ENCODE data around the gene NELL2. TPM values are rescaled to one million over a fixed set of nuclear protein-coding genes. Genes with fewer than 3 reads are reported as not detected.

Gene NELL2
- total RNA-seq, 1 experiment from 2014 or later: 1.1 TPM

GRCh38 chr12:44863867-44864266 lies 12.2 kb downstream of the NELL2 start:
- ATAC-seq (no peak), DNase-seq (ENCODE audit: low read depth, low spot score) (no peak)
- no TSS peak for BruUV-seq (replicated peaks)
- intact Hi-C loops (cut with micrococcal nuclease): no loop called here
- H3K4me2 ChIP-seq (ENCODE audit: low read length): no peak overlapping the region
- ChIA-PET POLR2A (no interaction called here), RAD21 (ENCODE audit: low non-redundant PET in 1 of 2, low total read pairs in 2 of 2, uncharacterized antibody in 2 of 2, unreplicated experiment in 2 of 2) (no interaction called here), CTCF (no interaction called here)
- H3K36me3 ChIP-seq (ENCODE audit: control insufficient read depth in 1 of 2, insufficient read depth in 2 of 2, low read length in 2 of 2): no peaks in the 10 kb centered on the region
- no peaks in the 10 kb centered on the region for H3K79me2 ChIP-seq (ENCODE audit: insufficient read depth, low read length)
- H3K27ac ChIP-seq (ENCODE audit: low read depth, low read length): no peak overlapping the region
- no peak overlapping the region for H3K9ac ChIP-seq (ENCODE audit: low read length)
- H3K4me1 ChIP-seq (ENCODE audit: control insufficient read depth in 1 of 2, insufficient read depth in 2 of 2, low read length in 2 of 2): no peaks in the 10 kb centered on the region
- H4K20me1 ChIP-seq (ENCODE audit: insufficient read depth): no peaks in the 10 kb centered on the region
- H3K27me3 ChIP-seq (ENCODE audit: insufficient read depth, low read length): no peaks in the 10 kb centered on the region
- no peak overlapping the region for H3K4me3 ChIP-seq (replicated peaks in 1 of 2; ENCODE audit: low read depth in 1 of 2, low read length in 2 of 2)
- H3K9me2 ChIP-seq (ENCODE audit: insufficient read depth): no peaks in the 10 kb centered on the region
- TF ChIP-seq JUND (IDR thresholded peaks at IDR 0.05): no peak
- no peak for TF ChIP-seq EGR1 (IDR thresholded peaks at IDR 0.05; ENCODE audit: low read depth)
- TF ChIP-seq RAD21 (IDR thresholded peaks at IDR 0.05; ENCODE audit: low read depth): no peak
- no peak for TF ChIP-seq CTCF (IDR thresholded peaks at IDR 0.05 in 2 of 3, conservative IDR thresholded peaks at IDR 0.05 in 1 of 3; ENCODE audit: borderline replicate concordance in 1 of 3, insufficient read depth in 1 of 3, low read depth in 2 of 3, low read length in 2 of 3)
- TF ChIP-seq CBX3 (IDR thresholded peaks at IDR 0.05; ENCODE audit: low read depth): no peak
- TF ChIP-seq POLR2AphosphoS5 (IDR thresholded peaks at IDR 0.05; ENCODE audit: low read depth, low read length): no peak
- TF ChIP-seq EZH2phosphoT487 (IDR thresholded peaks at IDR 0.05; ENCODE audit: borderline replicate concordance): no peak
- no peak for TF ChIP-seq SIN3A (IDR thresholded peaks at IDR 0.05; ENCODE audit: low read depth)
- TF ChIP-seq, protein P1, sequence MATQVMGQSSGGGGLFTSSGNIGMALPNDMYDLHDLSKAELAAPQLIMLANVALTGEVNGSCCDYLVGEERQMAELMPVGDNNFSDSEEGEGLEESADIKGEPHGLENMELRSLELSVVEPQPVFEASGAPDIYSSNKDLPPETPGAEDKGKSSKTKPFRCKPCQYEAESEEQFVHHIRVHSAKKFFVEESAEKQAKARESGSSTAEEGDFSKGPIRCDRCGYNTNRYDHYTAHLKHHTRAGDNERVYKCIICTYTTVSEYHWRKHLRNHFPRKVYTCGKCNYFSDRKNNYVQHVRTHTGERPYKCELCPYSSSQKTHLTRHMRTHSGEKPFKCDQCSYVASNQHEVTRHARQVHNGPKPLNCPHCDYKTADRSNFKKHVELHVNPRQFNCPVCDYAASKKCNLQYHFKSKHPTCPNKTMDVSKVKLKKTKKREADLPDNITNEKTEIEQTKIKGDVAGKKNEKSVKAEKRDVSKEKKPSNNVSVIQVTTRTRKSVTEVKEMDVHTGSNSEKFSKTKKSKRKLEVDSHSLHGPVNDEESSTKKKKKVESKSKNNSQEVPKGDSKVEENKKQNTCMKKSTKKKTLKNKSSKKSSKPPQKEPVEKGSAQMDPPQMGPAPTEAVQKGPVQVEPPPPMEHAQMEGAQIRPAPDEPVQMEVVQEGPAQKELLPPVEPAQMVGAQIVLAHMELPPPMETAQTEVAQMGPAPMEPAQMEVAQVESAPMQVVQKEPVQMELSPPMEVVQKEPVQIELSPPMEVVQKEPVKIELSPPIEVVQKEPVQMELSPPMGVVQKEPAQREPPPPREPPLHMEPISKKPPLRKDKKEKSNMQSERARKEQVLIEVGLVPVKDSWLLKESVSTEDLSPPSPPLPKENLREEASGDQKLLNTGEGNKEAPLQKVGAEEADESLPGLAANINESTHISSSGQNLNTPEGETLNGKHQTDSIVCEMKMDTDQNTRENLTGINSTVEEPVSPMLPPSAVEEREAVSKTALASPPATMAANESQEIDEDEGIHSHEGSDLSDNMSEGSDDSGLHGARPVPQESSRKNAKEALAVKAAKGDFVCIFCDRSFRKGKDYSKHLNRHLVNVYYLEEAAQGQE (IDR thresholded peaks at IDR 0.05; ENCODE audit: low read depth): no peak
- TF ChIP-seq ZNF274 (IDR thresholded peaks at IDR 0.05; ENCODE audit: low read depth, low read length): no peak
- no peak for TF ChIP-seq CEBPB (IDR thresholded peaks at IDR 0.05; ENCODE audit: low read depth)
- TF ChIP-seq, protein P2, sequence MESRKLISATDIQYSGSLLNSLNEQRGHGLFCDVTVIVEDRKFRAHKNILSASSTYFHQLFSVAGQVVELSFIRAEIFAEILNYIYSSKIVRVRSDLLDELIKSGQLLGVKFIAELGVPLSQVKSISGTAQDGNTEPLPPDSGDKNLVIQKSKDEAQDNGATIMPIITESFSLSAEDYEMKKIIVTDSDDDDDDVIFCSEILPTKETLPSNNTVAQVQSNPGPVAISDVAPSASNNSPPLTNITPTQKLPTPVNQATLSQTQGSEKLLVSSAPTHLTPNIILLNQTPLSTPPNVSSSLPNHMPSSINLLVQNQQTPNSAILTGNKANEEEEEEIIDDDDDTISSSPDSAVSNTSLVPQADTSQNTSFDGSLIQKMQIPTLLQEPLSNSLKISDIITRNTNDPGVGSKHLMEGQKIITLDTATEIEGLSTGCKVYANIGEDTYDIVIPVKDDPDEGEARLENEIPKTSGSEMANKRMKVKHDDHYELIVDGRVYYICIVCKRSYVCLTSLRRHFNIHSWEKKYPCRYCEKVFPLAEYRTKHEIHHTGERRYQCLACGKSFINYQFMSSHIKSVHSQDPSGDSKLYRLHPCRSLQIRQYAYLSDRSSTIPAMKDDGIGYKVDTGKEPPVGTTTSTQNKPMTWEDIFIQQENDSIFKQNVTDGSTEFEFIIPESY (IDR thresholded peaks at IDR 0.05; ENCODE audit: extremely low read depth, insufficient replicate concordance, low read length): no peak
- H2AFZ ChIP-seq (ENCODE audit: low read depth, low read length, poor library complexity, severe bottlenecking): no peak overlapping the region
- H3K9me3 ChIP-seq (ENCODE audit: control insufficient read depth in 1 of 2, insufficient read depth in 1 of 2, low read depth in 1 of 2, low read length in 2 of 2): no peaks in the 10 kb centered on the region

All from HCT116 (cell line).